NT2/D1 (cell line): ENCODE data around the gene PPP1CA.

Experiments used
- SUZ12 ChIP-seq: IDR thresholded peaks from 2 replicates; pipeline ENCODE4 v1.6.1; 2011; ENCODE audit not compliant: insufficient read length, insufficient read depth; ENCODE audit errors: extremely low read depth
- YY1 ChIP-seq: IDR thresholded peaks from 2 replicates; pipeline ENCODE4 v1.6.1; 2011; ENCODE audit not compliant: insufficient read length, insufficient read depth
- ZNF274 ChIP-seq: IDR thresholded peaks from 2 replicates; pipeline ENCODE4 v1.6.1; 2011; ENCODE audit warnings: mild to moderate bottlenecking, low read depth, low read length

GRCh38 chr11:67437809-67438157 is 36.1 kb upstream of the PPP1CA start:
- no peak for TF ChIP-seq YY1
- no peak for TF ChIP-seq SUZ12
- no peak for TF ChIP-seq ZNF274
